GM23338 (cell line): ENCODE measurements around the gene HSPA9.

Experiments used
- EZH2phosphoT487 ChIP-seq: fragments of 200-600 bp; sonication (generic); IDR thresholded peaks from one replicate; pipeline ENCODE4 v1.8.1; 2018; ENCODE audit warnings: antibody characterized with exemption; ENCODE audit not compliant: unreplicated experiment
- TF ChIP-seq, protein P1 (sequence below), 2 experiments: fragments of 200-600 bp in 1 of 2; sonication (generic) in 1 of 2; conservative IDR thresholded peaks; 2 replicates each; pipeline versions ENCODE4 v1.5.1 to v1.6.1; 2016 to 2017; ENCODE audit warnings: antibody characterized with exemption in 2 of 2, low read depth in 2 of 2, mild to moderate bottlenecking in 2 of 2, moderate library complexity in 1 of 2

DNA sequence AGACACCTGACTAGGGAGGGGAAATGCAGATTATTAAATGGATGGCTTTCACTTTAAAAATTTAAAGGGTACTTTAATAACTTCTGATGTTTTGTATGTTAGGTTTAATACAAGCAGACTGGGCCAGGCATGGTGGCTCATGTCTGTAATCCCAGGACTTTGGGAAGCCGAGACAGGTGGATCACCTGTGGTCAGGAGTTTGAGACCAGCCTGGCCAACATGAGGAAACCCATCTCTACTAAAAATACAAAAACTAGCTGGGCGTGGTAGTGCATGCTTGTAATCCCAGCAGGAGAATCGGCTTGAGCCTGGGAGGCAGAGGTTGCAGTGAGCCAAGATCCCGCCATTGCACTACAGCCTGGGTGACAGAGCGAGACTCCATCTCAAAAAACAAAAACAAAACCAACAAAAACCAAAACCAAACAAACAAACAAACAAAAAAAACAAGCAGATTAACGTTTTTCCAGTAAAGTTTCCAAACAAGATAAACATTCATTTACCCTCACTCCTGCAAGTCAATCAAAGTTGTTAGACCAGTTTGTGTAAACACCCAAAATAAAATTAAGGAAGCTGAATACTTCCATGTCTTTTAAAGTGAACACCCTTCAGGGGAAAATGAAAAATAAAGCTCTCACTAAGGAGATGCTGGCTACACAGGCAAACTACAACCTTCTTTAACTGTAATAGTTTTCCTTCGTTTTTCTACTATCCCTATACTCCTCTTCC, 46.3 kb downstream of the HSPA9 start:
- TF ChIP-seq, protein P1, sequence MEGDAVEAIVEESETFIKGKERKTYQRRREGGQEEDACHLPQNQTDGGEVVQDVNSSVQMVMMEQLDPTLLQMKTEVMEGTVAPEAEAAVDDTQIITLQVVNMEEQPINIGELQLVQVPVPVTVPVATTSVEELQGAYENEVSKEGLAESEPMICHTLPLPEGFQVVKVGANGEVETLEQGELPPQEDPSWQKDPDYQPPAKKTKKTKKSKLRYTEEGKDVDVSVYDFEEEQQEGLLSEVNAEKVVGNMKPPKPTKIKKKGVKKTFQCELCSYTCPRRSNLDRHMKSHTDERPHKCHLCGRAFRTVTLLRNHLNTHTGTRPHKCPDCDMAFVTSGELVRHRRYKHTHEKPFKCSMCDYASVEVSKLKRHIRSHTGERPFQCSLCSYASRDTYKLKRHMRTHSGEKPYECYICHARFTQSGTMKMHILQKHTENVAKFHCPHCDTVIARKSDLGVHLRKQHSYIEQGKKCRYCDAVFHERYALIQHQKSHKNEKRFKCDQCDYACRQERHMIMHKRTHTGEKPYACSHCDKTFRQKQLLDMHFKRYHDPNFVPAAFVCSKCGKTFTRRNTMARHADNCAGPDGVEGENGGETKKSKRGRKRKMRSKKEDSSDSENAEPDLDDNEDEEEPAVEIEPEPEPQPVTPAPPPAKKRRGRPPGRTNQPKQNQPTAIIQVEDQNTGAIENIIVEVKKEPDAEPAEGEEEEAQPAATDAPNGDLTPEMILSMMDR (conservative IDR thresholded peaks at IDR 0.05; ENCODE audit: low read depth in 2 of 2): no peak
- TF ChIP-seq EZH2phosphoT487: no peak
